K562 (cell line): ENCODE measurements around the gene ODAPH. TPM values are rescaled to one million over a fixed set of nuclear protein-coding genes. Genes with fewer than 3 reads are reported as not detected.

Experiments
- ATAC-seq: fragments of 200-7000 bp; cut with Tn5 transposase; 3 replicates; pipeline ENCODE4 v1.9.1; 2020; ENCODE audit warnings: moderate library complexity
- BruUV-seq: library from RNA; stranded (reverse); fragments of 400-500 nt; replicated peaks from 2 replicates; lab custom pipeline; 2021; lab: Mats Ljungman, UMichigan
- CTCF ChIA-PET: fragments of 300-600 bp; formaldehyde crosslinking; extraction: SDS; loops from one replicate; lab custom pipeline; 2021; ENCODE audit warnings: low intra/inter-chr PET ratio; lab: Yijun Ruan, JAX
- POLR2A ChIA-PET: fragments of 300-600, 350-650 bp; sonication (Branson Sonifier 250); formaldehyde crosslinking; extraction: SDS; loops from one replicate; lab custom pipeline; 2021; ENCODE audit warnings: antibody characterized with exemption, inconsistent platforms; lab: Yijun Ruan, JAX
- DNase-seq, 4 experiments: peaks; one replicate each; pipeline versions ENCODE4 v3.0.0 to v3.0.0-alpha.2; 2011 to 2018; ENCODE audit warnings: low spot score in 3 of 4, mixed read lengths in 3 of 4; ENCODE audit errors: extremely low read depth in 1 of 4
- FAIRE-seq: peaks from 2 replicates; lab custom pipeline; 2011; peaks lifted over from hg19 to GRCh38; lab: Jason Lieb, UNC
- H2AFZ ChIP-seq: 2 replicates; pipeline ENCODE4 v1.6.0; 2011; ENCODE audit warnings: low read depth, low read length, control low read depth, inconsistent platforms
- H3K27ac ChIP-seq: fragments of 200-600 bp; 3 replicates; pipeline ENCODE4 v1.8.0; 2011; ENCODE audit warnings: low read depth, mild to moderate bottlenecking, control low read depth, inconsistent platforms, low read length, moderate library complexity, mixed read lengths; ENCODE audit errors: extremely low read depth
- H3K27me3 ChIP-seq, 2 experiments: fragments of 300-600 bp in 1 of 2; 2 replicates in 1 of 2; 3 replicates in 1 of 2; pipeline versions ENCODE4 v1.6.0 to v1.8.0; 2011; ENCODE audit warnings: inconsistent platforms in 2 of 2, low read length in 2 of 2, mild to moderate bottlenecking in 1 of 2, mixed read lengths in 1 of 2, moderate library complexity in 1 of 2; ENCODE audit not compliant: control insufficient read depth in 2 of 2, insufficient read depth in 2 of 2
- H3K36me3 ChIP-seq: fragments of 300-600 bp; 3 replicates; pipeline ENCODE4 v1.8.0; 2011; ENCODE audit warnings: mild to moderate bottlenecking, low read length, inconsistent platforms; ENCODE audit not compliant: control insufficient read depth, insufficient read depth
- H3K4me1 ChIP-seq, 2 experiments: fragments of 200-600 bp in 1 of 2; replicated peaks in 1 of 2; 2 replicates in 1 of 2; 3 replicates in 1 of 2; pipeline versions ENCODE4 v1.5.1 to v1.8.0; 2011; ENCODE audit warnings: inconsistent platforms in 2 of 2, low read length in 2 of 2, mild to moderate bottlenecking in 1 of 2, mixed read lengths in 1 of 2, moderate library complexity in 1 of 2; ENCODE audit not compliant: control insufficient read depth in 2 of 2, insufficient read depth in 2 of 2
- H3K4me2 ChIP-seq: 2 replicates; pipeline ENCODE4 v1.6.1; 2011; ENCODE audit warnings: low read length, control low read depth, inconsistent platforms, mixed read lengths; ENCODE audit not compliant: insufficient read depth
- H3K4me3 ChIP-seq: fragments of 200-600 bp; sonication (generic), shearing (Covaris generic); 2 replicates; pipeline ENCODE4 v1.5.1; 2016; ENCODE audit warnings: control low read depth, inconsistent platforms
- H3K79me2 ChIP-seq: fragments of 200-600 bp; 3 replicates; pipeline ENCODE4 v1.8.0; 2011; ENCODE audit warnings: low read length, inconsistent platforms; ENCODE audit not compliant: control insufficient read depth, insufficient read depth
- H3K9ac ChIP-seq, 2 experiments: 2 replicates each; pipeline versions ENCODE4 v1.6.0 to v1.6.1; 2011; ENCODE audit warnings: low read depth in 2 of 2, low read length in 2 of 2, control low read depth in 1 of 2, inconsistent platforms in 1 of 2, mild to moderate bottlenecking in 1 of 2, mixed read lengths in 1 of 2; ENCODE audit not compliant: insufficient read depth in 1 of 2
- H3K9me1 ChIP-seq: one replicate; pipeline ENCODE4 v1.6.0; 2011; ENCODE audit warnings: inconsistent platforms, mild to moderate bottlenecking, low read length, moderate library complexity; ENCODE audit not compliant: control insufficient read depth, insufficient read depth
- H3K9me3 ChIP-seq: replicated peaks from 2 replicates; pipeline ENCODE4 v1.5.1; 2011; ENCODE audit warnings: low read depth, low read length, inconsistent platforms; ENCODE audit not compliant: control insufficient read depth, insufficient read depth
- H4K20me1 ChIP-seq: replicated peaks from 2 replicates; pipeline ENCODE4 v1.6.1; 2011; ENCODE audit warnings: low read length, inconsistent platforms, mixed read lengths; ENCODE audit not compliant: control insufficient read depth, insufficient read depth
- CBX1 ChIP-seq: sonication (generic); IDR thresholded peaks from 2 replicates; pipeline ENCODE4 v1.6.1; 2016; ENCODE audit warnings: antibody characterized with exemption, low read depth, mild to moderate bottlenecking
- DNMT1 ChIP-seq: fragments of 450-650 bp; IDR thresholded peaks from 2 replicates; pipeline ENCODE4 v1.6.1; 2016; ENCODE audit warnings: antibody characterized with exemption, mild to moderate bottlenecking
- KLF1 ChIP-seq: fragments of 450-650 bp; IDR thresholded peaks from 2 replicates; pipeline ENCODE4 v1.6.1; 2016; ENCODE audit warnings: missing genetic modification characterization, missing compliant biosample characterization
- SPI1 ChIP-seq: IDR thresholded peaks from 2 replicates; pipeline ENCODE4 v1.6.1; 2011; ENCODE audit warnings: low read depth, low read length, control low read depth, borderline replicate concordance
- SRSF3 ChIP-seq: fragments of 200-400 bp; formaldehyde crosslinking; IDR thresholded peaks from 2 replicates; pipeline ENCODE4 v1.6.1; 2016; ENCODE audit warnings: mild to moderate bottlenecking, low read length, moderate library complexity; ENCODE audit not compliant: insufficient read depth
- TCFL5 ChIP-seq: fragments of 250-450 bp; sonication (Bioruptor Pico); conservative IDR thresholded peaks from 2 replicates; pipeline ENCODE4 v1.6.1; 2021; ENCODE audit warnings: mild to moderate bottlenecking, moderate library complexity, matching md5 sums
- TEAD2 ChIP-seq: fragments of 450-650 bp; IDR thresholded peaks from 2 replicates; pipeline ENCODE4 v1.6.1; 2016; ENCODE audit warnings: missing genetic modification characterization, control low read depth, missing compliant biosample characterization
- TOE1 ChIP-seq, 2 experiments: fragments of 450-650 bp in 1 of 2; sonication (generic) in 1 of 2; formaldehyde crosslinking in 1 of 2; IDR thresholded peaks; 2 replicates each; pipeline versions ENCODE4 v1.7.1 to v1.8.0; 2016 to 2022; ENCODE audit warnings: borderline replicate concordance in 2 of 2, mild to moderate bottlenecking in 2 of 2, antibody characterized with exemption in 1 of 2, inconsistent platforms in 1 of 2, low read depth in 1 of 2, missing genetic modification reagents in 1 of 2, moderate library complexity in 1 of 2
- ZNF184 ChIP-seq: sonication (generic); formaldehyde crosslinking; IDR thresholded peaks from 2 replicates; pipeline ENCODE4 v1.5.0; 2020; ENCODE audit warnings: missing genetic modification reagents
- WGBS: fragments of 100-300 bp; shearing (Covaris generic); methylation state at CpG from one replicate; pipeline ENCODE4 v1.1.6; 2016; ENCODE audit warnings: low coverage, mixed read lengths; ENCODE audit not compliant: insufficient coverage; ENCODE audit errors: missing lambda C conversion rate; 5-methylcytosine and 5-hydroxymethylcytosine counted together
- in situ Hi-C: fragments of 300-500 bp; cut with MboI; formaldehyde crosslinking; loops from 4 replicates; pipeline ENCODE4 v1.15.0; 2018; ENCODE audit warnings: inconsistent platforms, mixed read lengths
- intact Hi-C: fragments of 100-400 bp; cut with micrococcal nuclease; formaldehyde crosslinking; loops from 2 replicates; pipeline ENCODE4 v1.14.2; 2022
- polyA plus RNA-seq, 8 experiments: library from polyadenylated mRNA; depleted of rRNA in 4 of 8; stranded (reverse) in 5 of 8; unstranded in 3 of 8; fragments of >200 nt; fragmentation: Nextera tagmentation in 2 of 8; fragmentation: Illumina TruSeq in 1 of 8; extraction: Ambion mirVana in 2 of 8; extraction: Trizol in 1 of 8; gene quantifications; 2 replicates each; pipeline versions ENCODE4 v1.2.1 to v1.2.3, GENCODE V29; 2011 to 2014; ENCODE audit warnings: inconsistent platforms in 1 of 8, missing spikeins in 1 of 8
- total RNA-seq, 7 experiments: library from RNA; depleted of rRNA in 6 of 7; stranded (reverse); fragments of >200 nt in 6 of 7; fragmentation: Illumina TruSeq in 2 of 7; extraction: Trizol in 2 of 7; gene quantifications; 2 replicates each; pipeline versions ENCODE4 v1.2.1 to v1.2.3, GENCODE V29; 2011 to 2021; ENCODE audit warnings: low replicate concordance in 1 of 7

ODAPH gene
- total and polyA plus RNA-seq, 9 of the 15 experiments (the other 6 are each of a cell fraction or from before 2014, with no cell fraction given): not detected

GRCh38 chr4:75552452-75552851, 3.4 kb upstream of the ODAPH start (continued):
- TF ChIP-seq ZNF184 (CRISPR knock-in tag): no peak
- TF ChIP-seq KLF1 (tag): no peak
- no peak for TF ChIP-seq TCFL5 (CRISPR knock-in tag)
- TF ChIP-seq DNMT1: no peak
- no peak for TF ChIP-seq SRSF3
- no peak for TF ChIP-seq TEAD2 (tag)

DNA sequence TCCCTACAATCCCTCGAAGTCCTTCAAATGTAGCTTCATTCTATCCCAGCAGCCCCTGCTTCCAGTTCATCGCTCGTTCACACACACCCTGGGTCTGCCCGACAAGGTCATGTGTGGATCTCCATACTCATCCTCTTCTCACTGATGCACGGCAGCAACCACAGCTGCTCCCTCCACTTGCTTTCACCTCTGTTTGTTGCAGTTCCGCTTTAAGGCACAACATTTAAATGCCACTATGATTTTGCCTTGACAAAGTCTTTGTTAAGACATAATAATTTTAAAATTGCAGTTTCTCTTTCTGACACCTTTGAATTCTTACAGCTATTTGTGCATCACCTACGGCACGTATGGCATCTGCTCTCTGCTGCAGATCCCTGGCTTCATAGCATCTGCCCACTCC, 1.8 kb downstream of the ODAPH start:
- FAIRE-seq (no peak), ATAC-seq (no peak), DNase-seq (no peak)
- H3K79me2 ChIP-seq: no peaks in the 10 kb centered on the region
- H4K20me1 ChIP-seq: no peaks in the 10 kb centered on the region
- H3K4me3 ChIP-seq: no peak overlapping the region
- H3K27ac ChIP-seq: no peak overlapping the region
- no TSS peak for BruUV-seq
- no peak overlapping the region for H3K4me2 ChIP-seq
- ChIA-PET POLR2A (interaction anchor here (2.0 kb wide), 1 partner anchor 15 kb away, joined by 4 read pairs; no protein-coding TSS in a partner anchor), CTCF (no interaction called here)
- WGBS: 5% methylated on average over 8 of the region's 8 CpGs
- intact Hi-C loops (no loop called here), in situ Hi-C loops (no loop called here)
- no peak overlapping the region for H3K9ac ChIP-seq
- peaks cover 15 to 22% of the 10 kb centered on the region in 2 experiments for H3K27me3 ChIP-seq
- H2AFZ ChIP-seq: no peak overlapping the region
- peaks cover 3 to 4% of the 10 kb centered on the region in 2 experiments; a peak in 2 of 5 replicates for H3K4me1 ChIP-seq
- no peaks in the 10 kb centered on the region for H3K9me3 ChIP-seq
- H3K36me3 ChIP-seq: no peaks in the 10 kb centered on the region
- no peaks in the 10 kb centered on the region for H3K9me1 ChIP-seq
- TF ChIP-seq SPI1 (peak; percentile 63; the same call in 1 of the 2 replicates), CBX1 (no peak), TOE1 (IDR thresholded peaks at IDR 0.05; ENCODE audit: borderline replicate concordance) (no peak), TOE1 (CRISPR knock-in tag; IDR thresholded peaks at IDR 0.05; ENCODE audit: borderline replicate concordance, low read depth) (no peak)
- TF ChIP-seq, all 486 proteins: peak for 1
